Right kidney (tissue), 1 donor: ENCODE results near the gene DLG2.

Experiments
- DNase-seq: peaks from one replicate; pipeline ENCODE4 v3.0.0-alpha.2; 2016

Gene DLG2

GRCh38 chr11:83978942-83979341 is 1648.2 kb downstream of the DLG2 start:
- no peak for DNase-seq

- no peak for DNase-seq
Observed at GRCh38 chr11:83976086-83976485, 1651.1 kb downstream of the DLG2 start.

GRCh38 chr11:83972536-83972935 is 1654.6 kb downstream of the DLG2 start:
- DNase-seq: no peak

GRCh38 chr11:83971063-83971462 is 1656.1 kb downstream of the DLG2 start:
- no peak for DNase-seq

- DNase-seq: no peak
Observed at GRCh38 chr11:83970061-83970671, 1657.0 kb downstream of the DLG2 start.

- no peak for DNase-seq
Observed at GRCh38 chr11:83957038-83957900, 1669.9 kb downstream of the DLG2 start.

- no peak for DNase-seq
Observed at GRCh38 chr11:83956119-83956697, 1670.9 kb downstream of the DLG2 start.

- no peak for DNase-seq
Observed at GRCh38 chr11:83954780-83955179, 1672.4 kb downstream of the DLG2 start.

- peak; percentile 4 for DNase-seq
Observed at GRCh38 chr11:83951521-83951920, 1675.6 kb downstream of the DLG2 start.

- DNase-seq: no peak
Observed at GRCh38 chr11:83948200-83948599, 1678.9 kb downstream of the DLG2 start.

GRCh38 chr11:83945976-83946375 is 1681.2 kb downstream of the DLG2 start:
- no peak for DNase-seq

GRCh38 chr11:83941050-83941449 is 1686.1 kb downstream of the DLG2 start:
- DNase-seq: no peak

GRCh38 chr11:83938148-83938547 is 1689.0 kb downstream of the DLG2 start:
- DNase-seq: no peak

- DNase-seq: no peak
Observed at GRCh38 chr11:83933008-83933407, 1694.1 kb downstream of the DLG2 start.

- no peak for DNase-seq
Observed at GRCh38 chr11:83927422-83927821, 1699.7 kb downstream of the DLG2 start.

- DNase-seq: no peak
Observed at GRCh38 chr11:83924795-83925542, 1702.2 kb downstream of the DLG2 start.

GRCh38 chr11:83923961-83924360 is 1703.2 kb downstream of the DLG2 start:
- DNase-seq: no peak

- no peak for DNase-seq
Observed at GRCh38 chr11:83922953-83923352, 1704.2 kb downstream of the DLG2 start.

- no peak for DNase-seq
Observed at GRCh38 chr11:83922318-83922717, 1704.8 kb downstream of the DLG2 start.

- DNase-seq: no peak
Observed at GRCh38 chr11:83921447-83922192, 1705.5 kb downstream of the DLG2 start.

GRCh38 chr11:83918476-83918875 is 1708.7 kb downstream of the DLG2 start:
- DNase-seq: no peak

- no peak for DNase-seq
Observed at GRCh38 chr11:83914995-83915394, 1712.1 kb downstream of the DLG2 start.
